Breast epithelium (tissue), 3 donors: Measurements from ENCODE around the gene EPB41L1.

ENCODE experiments used
- CTCF ChIP-seq, 3 donors: fragments of 450-650 bp; IDR thresholded peaks; one replicate each; pipeline ENCODE4 v1.5.1; 2016 to 2017; ENCODE audit warnings: antibody characterized with exemption in 3 of 3, mild to moderate bottlenecking in 3 of 3, moderate library complexity in 3 of 3
- POLR2A ChIP-seq: fragments of 450-650 bp; IDR thresholded peaks from one replicate; pipeline ENCODE4 v1.6.1; 2016; ENCODE audit warnings: antibody characterized with exemption, mild to moderate bottlenecking, moderate library complexity

GRCh38 chr20:36179170-36179945, 24.8 kb downstream of the EPB41L1 start:
- no peak for TF ChIP-seq CTCF (IDR thresholded peaks at IDR 0.05)
- no peak for TF ChIP-seq POLR2A
